Pancreas (tissue), 10 donors: ENCODE results near the gene HMX1. TPM values are rescaled to one million over a fixed set of nuclear protein-coding genes. Genes with fewer than 3 reads are reported as not detected.

ENCODE experiments used
- ATAC-seq, 4 donors: fragments of 200-7000 bp; cut with Tn5 transposase; one replicate each; pipeline versions ENCODE4 v1.8.0 to v1.9.1; 2020; ENCODE audit warnings: mild to moderate bottlenecking in 4 of 4, moderate library complexity in 4 of 4
- DNase-seq, 6 donors: peaks; one replicate each; pipeline ENCODE4 v3.0.0-alpha.2; 2020
- FAIRE-seq: peaks from 2 replicates; lab custom pipeline; 2012; peaks lifted over from hg19 to GRCh38; lab: Jason Lieb, UNC
- H3K27ac ChIP-seq, 4 donors: fragments of 200-600 bp; sonication (generic); 1 replicate in 3 of 4; 2 replicates in 1 of 4; pipeline versions ENCODE4 v1.5.0 to v1.8.0; 2020
- H3K27me3 ChIP-seq, 4 donors: fragments of 200-600 bp; one replicate each; pipeline ENCODE4 v1.8.0; 2021
- H3K36me3 ChIP-seq, 3 donors: fragments of 200-600 bp; sonication (generic) in 1 of 3; one replicate each; pipeline versions ENCODE4 v1.5.0 to v1.8.0; 2020 to 2021
- H3K4me1 ChIP-seq, 3 donors: fragments of 200-600 bp; one replicate each; pipeline ENCODE4 v1.8.0; 2021
- H3K4me3 ChIP-seq, 4 donors: fragments of 200-600 bp; sonication (generic) in 2 of 4; one replicate each; pipeline versions ENCODE4 v1.5.0 to v1.8.0; 2020 to 2021
- H3K9me3 ChIP-seq, 4 donors: fragments of 200-600 bp; one replicate each; pipeline ENCODE4 v1.8.0; 2021
- CTCF ChIP-seq, 4 donors: fragments of 200-600 bp; sonication (generic) in 3 of 4; IDR thresholded peaks; one replicate each; pipeline versions ENCODE4 v1.5.0 to v1.8.0; 2021; ENCODE audit warnings: antibody characterized with exemption in 4 of 4
- WGBS, 2 donors: extraction: QIAGEN DNeasy Blood & Tissue Kit; methylation state at CpG; one replicate each; pipeline ENCODE4 v1.1.7; 2013; 5-methylcytosine and 5-hydroxymethylcytosine counted together
- intact Hi-C, 3 donors: fragments of 100-400 bp; cut with DNase I; formaldehyde crosslinking; loops; one replicate each; pipeline versions ENCODE4 v1.11.1 to v1.14.2; 2022
- polyA plus RNA-seq, 2 donors: library from polyadenylated mRNA; stranded (reverse); fragments of 200-250 nt; gene quantifications; one replicate each; pipeline ENCODE4 v1.2.3, GENCODE V29; 2013
- total RNA-seq, 6 donors: library from RNA; stranded (reverse); fragmentation: NEBNext Ultra II Directional in 4 of 6; extraction: Animal tissue kit (Norgen Biotek cat#: 25700) in 4 of 6; gene quantifications; one replicate each; pipeline versions ENCODE4 v1.2.1 to v1.2.4, GENCODE V29; 2021 to 2023
- donor health status: healthy with polysubstance abuse.
- donor health status: DM: no; HTN: no; CAD: no; lungs with moderate emphysema.
- donor health status: DM: no; HTN: no; CAD: no.
- donor health status: control.
- donor health status: control.
- donor health status: Bipolar disorder and iron deficiency.
- donor health status: DM: yes; HTN: yes; CAD: no.
- donor health status: DM: no; HTN: no; CAD: no.
- donor health status: DM: no; HTN: no; CAD: no.
- donor health status: DM: yes; HTN: yes; CAD: no.

HMX1 gene
- total and polyA plus RNA-seq, 8 donors, result not detected

- no peak for FAIRE-seq
- H3K27me3 ChIP-seq, result peaks cover 0 to 22% (median 4%) of the 10 kb centered on the region in 4 donors
- intact Hi-C loops, result no loop called here
These were observed 25.9 kb upstream of the HMX1 start for GRCh38 chr4:8897251-8898167.

GRCh38 chr4:8896506-8896905 lies 24.9 kb upstream of the HMX1 start:
- Histone ChIP-seq H3K36me3 (no peaks in the 10 kb centered on the region), H3K27me3 (peaks cover 0 to 25% (median 4%) of the 10 kb centered on the region in 4 donors), H3K27ac (no peak overlapping the region), H3K4me3 (no peak overlapping the region), H3K4me1 (no peaks in the 10 kb centered on the region), H3K9me3 (no peaks in the 10 kb centered on the region)
- intact Hi-C loops, result no loop called here
- FAIRE-seq, result no peak
- ATAC-seq, result no peak
- DNase-seq, result peak in 1 of 6 donors; percentile 2
- 37 to 50% methylated on average over 5 of the region's 5 CpGs for WGBS, 2 donors
- TF ChIP-seq CTCF (IDR thresholded peaks at IDR 0.05), result no peak

More at GRCh38 chr4:8897251-8898167, 25.9 kb upstream of the HMX1 start:
- no peaks in the 10 kb centered on the region for H3K36me3 ChIP-seq
- no peaks in the 10 kb centered on the region for H3K9me3 ChIP-seq
- DNase-seq (peak in 1 of 6 donors; percentile 32), ATAC-seq (no peak)
- whole genome bisulfite sequencing, 2 donors, result 21 to 33% methylated on average over 15 of the region's 15 CpGs
- no peak for TF ChIP-seq CTCF (IDR thresholded peaks at IDR 0.05)
- H3K4me1 ChIP-seq, result no peaks in the 10 kb centered on the region
- H3K4me3 ChIP-seq, result no peak overlapping the region
- H3K27ac ChIP-seq, result no peak overlapping the region

GRCh38 chr4:8896071-8896470 lies 24.4 kb upstream of the HMX1 start:
- Histone ChIP-seq H3K9me3 (no peaks in the 10 kb centered on the region), H3K36me3 (no peaks in the 10 kb centered on the region), H3K4me1 (no peaks in the 10 kb centered on the region), H3K27me3 (peaks cover 0 to 25% (median 4%) of the 10 kb centered on the region in 4 donors), H3K4me3 (no peak overlapping the region), H3K27ac (no peak overlapping the region)
- ATAC-seq, result no peak
- peak in 1 of 6 donors; percentile 56 for DNase-seq
- intact Hi-C loops, result no loop called here
- 65 to 75% methylated on average over 10 of the region's 10 CpGs for WGBS, 2 donors
- TF ChIP-seq CTCF (IDR thresholded peaks at IDR 0.05), result no peak
- no peak for FAIRE-seq

- Histone ChIP-seq H3K27ac (no peak overlapping the region), H3K9me3 (no peaks in the 10 kb centered on the region), H3K4me3 (no peak overlapping the region), H3K4me1 (no peaks in the 10 kb centered on the region), H3K27me3 (peaks cover 0 to 25% (median 4%) of the 10 kb centered on the region in 4 donors), H3K36me3 (no peaks in the 10 kb centered on the region)
- FAIRE-seq, result no peak
- intact Hi-C loops, result no loop called here
- TF ChIP-seq CTCF (IDR thresholded peaks at IDR 0.05), result no peak
- no peak for ATAC-seq
- DNase-seq, result no peak
- 53 to 60% methylated on average over 7 of the region's 7 CpGs for WGBS, 2 donors
These were observed 23.7 kb upstream of the HMX1 start for GRCh38 chr4:8895295-8895694.

- FAIRE-seq (no peak), ATAC-seq (no peak), DNase-seq (peak in 1 of 6 donors; percentile 43)
- WGBS, 2 donors, result 4% methylated on average over 8 to 14 of the region's 14 CpGs
- Histone ChIP-seq H3K27ac (no peak overlapping the region), H3K9me3 (no peaks in the 10 kb centered on the region), H3K4me1 (no peaks in the 10 kb centered on the region), H3K36me3 (no peaks in the 10 kb centered on the region), H3K27me3 (peaks cover 0 to 28% (median 4%) of the 10 kb centered on the region in 4 donors), H3K4me3 (no peak overlapping the region)
- no peak for TF ChIP-seq CTCF (IDR thresholded peaks at IDR 0.05)
- intact Hi-C loops, result no loop called here
These were observed 22.8 kb upstream of the HMX1 start for GRCh38 chr4:8894424-8894816.
